Astrocyte (in vitro differentiated cells and primary cell): ENCODE results near the gene ZNF701. TPM values are rescaled to one million over a fixed set of nuclear protein-coding genes. Genes with fewer than 3 reads are reported as not detected.
"Not testable (repeated sequence)": the region's sequence is repeated elsewhere in the genome, so short reads cannot be mapped to it uniquely, and the experiment has no call there.

Source experiments
- DNase-seq: peaks from one replicate; pipeline ENCODE4 v3.0.0-alpha.2; 2010; ENCODE audit warnings: low read depth
- FAIRE-seq: peaks from 2 replicates; lab custom pipeline; 2011; peaks lifted over from hg19 to GRCh38; lab: Jason Lieb, UNC
- H2AFZ ChIP-seq: 2 replicates; pipeline ENCODE4 v1.6.0; 2012; ENCODE audit warnings: low read depth, low read length, inconsistent platforms
- H3K27ac ChIP-seq: 2 replicates; pipeline ENCODE4 v1.5.1; 2011; ENCODE audit warnings: low read depth, low read length, inconsistent platforms
- H3K27me3 ChIP-seq: 2 replicates; pipeline ENCODE4 v1.6.0; 2011; ENCODE audit warnings: low read length, inconsistent platforms; ENCODE audit not compliant: insufficient read depth
- H3K36me3 ChIP-seq: 2 replicates; pipeline ENCODE4 v1.5.1; 2011; ENCODE audit warnings: low read length, inconsistent platforms; ENCODE audit not compliant: insufficient read depth
- H3K4me1 ChIP-seq: 2 replicates; pipeline ENCODE4 v1.5.1; 2011; ENCODE audit warnings: low read length, inconsistent platforms; ENCODE audit not compliant: insufficient read depth
- H3K4me2 ChIP-seq: 2 replicates; pipeline ENCODE4 v1.6.0; 2012; ENCODE audit warnings: low read length, inconsistent platforms
- H3K4me3 ChIP-seq: 2 replicates; pipeline ENCODE4 v1.5.1; 2011; ENCODE audit warnings: low read depth, mild to moderate bottlenecking, low read length, inconsistent platforms; ENCODE audit not compliant: insufficient read depth
- H3K79me2 ChIP-seq: 2 replicates; pipeline ENCODE4 v1.6.0; 2012; ENCODE audit warnings: mild to moderate bottlenecking, low read length, inconsistent platforms; ENCODE audit not compliant: insufficient read depth
- H3K9ac ChIP-seq: 2 replicates; pipeline ENCODE4 v1.6.0; 2012; ENCODE audit warnings: mild to moderate bottlenecking, low read length, inconsistent platforms
- H3K9me3 ChIP-seq: 2 replicates; pipeline ENCODE4 v1.5.1; 2012; ENCODE audit warnings: low read depth, mild to moderate bottlenecking, low read length, inconsistent platforms; ENCODE audit not compliant: insufficient read depth
- H4K20me1 ChIP-seq: 2 replicates; pipeline ENCODE4 v1.6.0; 2012; ENCODE audit warnings: low read length, inconsistent platforms; ENCODE audit not compliant: insufficient read depth
- H3K27ac Mint-ChIP-seq: one replicate; pipeline ENCODE4 v1.8.0; 2021; ENCODE audit warnings: mild to moderate bottlenecking, mixed read lengths; ENCODE audit not compliant: unreplicated experiment
- H3K27me3 Mint-ChIP-seq: one replicate; pipeline ENCODE4 v1.8.0; 2021; ENCODE audit warnings: low read depth, mixed read lengths; ENCODE audit not compliant: unreplicated experiment
- H3K36me3 Mint-ChIP-seq: one replicate; pipeline ENCODE4 v1.8.0; 2021; ENCODE audit warnings: low read depth, mixed read lengths; ENCODE audit not compliant: unreplicated experiment
- H3K4me1 Mint-ChIP-seq: one replicate; pipeline ENCODE4 v1.8.0; 2021; ENCODE audit warnings: low read depth, mixed read lengths; ENCODE audit not compliant: unreplicated experiment
- H3K4me3 Mint-ChIP-seq: one replicate; pipeline ENCODE4 v1.8.0; 2021; ENCODE audit warnings: mild to moderate bottlenecking, moderate library complexity, mixed read lengths; ENCODE audit not compliant: unreplicated experiment
- H3K9me3 Mint-ChIP-seq: one replicate; pipeline ENCODE4 v1.8.0; 2021; ENCODE audit warnings: mild to moderate bottlenecking, mixed read lengths; ENCODE audit not compliant: unreplicated experiment
- CTCF ChIP-seq: IDR thresholded peaks from 2 replicates; pipeline ENCODE4 v1.5.1; 2011; ENCODE audit warnings: low read depth, mild to moderate bottlenecking, inconsistent platforms, low read length, moderate library complexity; ENCODE audit not compliant: insufficient read depth
- EZH2 ChIP-seq: IDR thresholded peaks from 2 replicates; pipeline ENCODE4 v1.6.1; 2012; ENCODE audit warnings: mild to moderate bottlenecking, low read length, inconsistent platforms; ENCODE audit not compliant: insufficient read depth
- total RNA-seq: library from RNA; stranded (reverse); gene quantifications from 2 replicates; pipeline ENCODE4 v1.2.1, GENCODE V29; 2021

Gene ZNF701
- total RNA-seq, 1 donor from 2014 or later: 15.6 TPM

- no peaks in the 10 kb centered on the region for H3K9me3 ChIP-seq
- H3K27ac ChIP-seq: no peak overlapping the region
- H3K9ac ChIP-seq: peak overlapping the region; percentile 67
- DNase-seq (peak; percentile 64), FAIRE-seq (no peak)
- peak overlapping the region; percentile 47 for H3K27ac Mint-ChIP-seq
- H3K4me3 Mint-ChIP-seq: peak overlapping the region; percentile 84
- no peak for TF ChIP-seq EZH2
- TF ChIP-seq CTCF: no peak
- no peaks in the 10 kb centered on the region for H3K27me3 ChIP-seq
- H3K36me3 ChIP-seq: no peaks in the 10 kb centered on the region
- peaks cover 6% of the 10 kb centered on the region for H3K9me3 Mint-ChIP-seq
- H3K4me1 ChIP-seq: peaks cover 3% of the 10 kb centered on the region
- H3K4me1 Mint-ChIP-seq: no peaks in the 10 kb centered on the region
- no peaks in the 10 kb centered on the region for H4K20me1 ChIP-seq
- no peaks in the 10 kb centered on the region for H3K27me3 Mint-ChIP-seq
- H3K4me2 ChIP-seq: peak overlapping the region; percentile 92
- H3K4me3 ChIP-seq: peak overlapping the region; percentile 67
- peak overlapping the region; percentile 76 for H2AFZ ChIP-seq
- H3K79me2 ChIP-seq: peaks cover 4% of the 10 kb centered on the region
- peaks cover 29% of the 10 kb centered on the region for H3K36me3 Mint-ChIP-seq
Observed at GRCh38 chr19:52535771-52536447, 34.2 kb upstream of the ZNF701 start.

GRCh38 chr19:52536448-52536800 is 33.7 kb upstream of the ZNF701 start:
- H3K4me2 ChIP-seq: peak overlapping the region; percentile 92

GRCh38 chr19:52538815-52539214 is 31.3 kb upstream of the ZNF701 start:
- not testable (repeated sequence) for H3K4me1 Mint-ChIP-seq, H3K27ac ChIP-seq, H3K9me3 ChIP-seq, H3K4me3 Mint-ChIP-seq, H3K4me1 ChIP-seq, H3K79me2 ChIP-seq, H4K20me1 ChIP-seq, H3K27ac Mint-ChIP-seq, FAIRE-seq, H2AFZ ChIP-seq, H3K27me3 Mint-ChIP-seq, H3K36me3 ChIP-seq, H3K4me3 ChIP-seq, H3K27me3 ChIP-seq, DNase-seq, H3K9ac ChIP-seq, H3K4me2 ChIP-seq
- Mint-ChIP-seq H3K9me3 (peaks cover 23% of the 10 kb centered on the region), H3K36me3 (peaks cover 45% of the 10 kb centered on the region)

More at GRCh38 chr19:52536448-52536800, 33.7 kb upstream of the ZNF701 start:
- DNase-seq: no peak
- no peak overlapping the region for H3K27ac Mint-ChIP-seq
- FAIRE-seq: no peak
- H3K9me3 Mint-ChIP-seq: peaks cover 9% of the 10 kb centered on the region
- no peaks in the 10 kb centered on the region for H3K27me3 ChIP-seq
- peaks cover 34% of the 10 kb centered on the region for H3K36me3 Mint-ChIP-seq
- no peak for TF ChIP-seq EZH2
- TF ChIP-seq CTCF: no peak
- no peaks in the 10 kb centered on the region for H3K4me1 Mint-ChIP-seq
- no peaks in the 10 kb centered on the region for H3K9me3 ChIP-seq
- no peaks in the 10 kb centered on the region for H4K20me1 ChIP-seq
- peak overlapping the region; percentile 76 for H2AFZ ChIP-seq
- H3K36me3 ChIP-seq: no peaks in the 10 kb centered on the region
- H3K4me3 Mint-ChIP-seq: peak overlapping the region; percentile 84
- H3K9ac ChIP-seq: peak overlapping the region; percentile 67
- no peaks in the 10 kb centered on the region for H3K27me3 Mint-ChIP-seq
- H3K79me2 ChIP-seq: peaks cover 4% of the 10 kb centered on the region
- H3K4me1 ChIP-seq: peaks cover 3% of the 10 kb centered on the region
- peak overlapping the region; percentile 67 for H3K4me3 ChIP-seq
- no peak overlapping the region for H3K27ac ChIP-seq

GRCh38 chr19:52541176-52541575 is 28.9 kb upstream of the ZNF701 start:
- not testable (repeated sequence) for H3K9ac ChIP-seq, DNase-seq, H3K9me3 ChIP-seq, H2AFZ ChIP-seq, H3K27ac ChIP-seq, H3K27me3 ChIP-seq, H3K79me2 ChIP-seq, FAIRE-seq, H3K4me2 ChIP-seq, H3K4me1 Mint-ChIP-seq, H3K4me3 ChIP-seq, H3K27ac Mint-ChIP-seq, H3K4me3 Mint-ChIP-seq, H3K36me3 ChIP-seq, H3K27me3 Mint-ChIP-seq, H3K4me1 ChIP-seq, H4K20me1 ChIP-seq
- Mint-ChIP-seq H3K36me3 (peaks cover 53% of the 10 kb centered on the region), H3K9me3 (peaks cover 22% of the 10 kb centered on the region)
